ENCODE data around the gene GFOD2. TPM values are rescaled to one million over a fixed set of nuclear protein-coding genes. Genes with fewer than 3 reads are reported as not detected.
A peak's percentile ranks its signal among the peaks of the same experiment; 100 is the strongest.

GFOD2 gene
- total and polyA plus RNA-seq, 2 experiments from 2014 or later: 9.8 to 12.4 TPM

- no peaks in the 10 kb centered on the region for H3K9me3 ChIP-seq (ENCODE audit: low read depth)
- no peaks in the 10 kb centered on the region for H3K9me2 ChIP-seq (replicated peaks; ENCODE audit: insufficient read depth)
- no peaks in the 10 kb centered on the region for H3K79me2 ChIP-seq
- DNase-seq (ENCODE audit: low spot score): no peak
- H3K4me1 ChIP-seq (ENCODE audit: insufficient read depth): peaks cover 6% of the 10 kb centered on the region
- no peaks in the 10 kb centered on the region for H3K36me3 ChIP-seq (replicated peaks; ENCODE audit: insufficient read depth, low read depth)
- H3K4me2 ChIP-seq: peak overlapping the region; percentile 89
- WGBS (ENCODE audit: low lambda C conversion rate, missing lambda C conversion rate): 92% methylated on average over 12 of the region's 15 CpGs
- no peak overlapping the region for H3K27ac ChIP-seq
- H2AFZ ChIP-seq: no peak overlapping the region
- no peaks in the 10 kb centered on the region for H4K20me1 ChIP-seq (ENCODE audit: insufficient read depth, poor library complexity, severe bottlenecking)
- peaks cover 17% of the 10 kb centered on the region for H3K27me3 ChIP-seq
- H3K4me3 ChIP-seq: no peak overlapping the region
- TF ChIP-seq CTCF (IDR thresholded peaks at IDR 0.05; ENCODE audit: poor library complexity): no peak
- no peak for TF ChIP-seq EZH2 (IDR thresholded peaks at IDR 0.05; ENCODE audit: borderline replicate concordance)
- no peak for TF ChIP-seq EZH2phosphoT487 (IDR thresholded peaks at IDR 0.05; ENCODE audit: low read depth, severe bottlenecking, unreplicated experiment)
Observed at GRCh38 chr16:67645397-67646121, 73.6 kb downstream of the GFOD2 start.

GRCh38 chr16:67644038-67644437 lies 75.1 kb downstream of the GFOD2 start:
- no peaks in the 10 kb centered on the region for H3K9me2 ChIP-seq (replicated peaks; ENCODE audit: insufficient read depth)
- no peaks in the 10 kb centered on the region for H3K79me2 ChIP-seq
- no peak overlapping the region for H3K27ac ChIP-seq
- peaks cover 10% of the 10 kb centered on the region for H3K27me3 ChIP-seq
- H2AFZ ChIP-seq: no peak overlapping the region
- no peak overlapping the region for H3K4me2 ChIP-seq
- no peaks in the 10 kb centered on the region for H3K36me3 ChIP-seq (replicated peaks; ENCODE audit: insufficient read depth, low read depth)
- no peaks in the 10 kb centered on the region for H3K9me3 ChIP-seq (ENCODE audit: low read depth)
- peaks cover 6% of the 10 kb centered on the region for H3K4me1 ChIP-seq (ENCODE audit: insufficient read depth)
- H3K4me3 ChIP-seq: no peak overlapping the region
- no peak for DNase-seq (ENCODE audit: low spot score)
- WGBS (ENCODE audit: low lambda C conversion rate, missing lambda C conversion rate): 89% methylated on average over 9 of the region's 9 CpGs
- H4K20me1 ChIP-seq (ENCODE audit: insufficient read depth, poor library complexity, severe bottlenecking): no peaks in the 10 kb centered on the region
- TF ChIP-seq EZH2 (IDR thresholded peaks at IDR 0.05; ENCODE audit: borderline replicate concordance) (no peak), CTCF (IDR thresholded peaks at IDR 0.05; ENCODE audit: poor library complexity) (no peak), EZH2phosphoT487 (IDR thresholded peaks at IDR 0.05; ENCODE audit: low read depth, severe bottlenecking, unreplicated experiment) (no peak)

- peaks cover 2% of the 10 kb centered on the region for H3K36me3 ChIP-seq (replicated peaks; ENCODE audit: insufficient read depth, low read depth)
- WGBS (ENCODE audit: low lambda C conversion rate, missing lambda C conversion rate): 85% methylated on average over 10 of the region's 10 CpGs
- no peaks in the 10 kb centered on the region for H3K79me2 ChIP-seq
- no peaks in the 10 kb centered on the region for H3K9me2 ChIP-seq (replicated peaks; ENCODE audit: insufficient read depth)
- H3K4me2 ChIP-seq: no peak overlapping the region
- no peaks in the 10 kb centered on the region for H4K20me1 ChIP-seq (ENCODE audit: insufficient read depth, poor library complexity, severe bottlenecking)
- DNase-seq (ENCODE audit: low spot score): no peak
- H3K9me3 ChIP-seq (ENCODE audit: low read depth): no peaks in the 10 kb centered on the region
- no peak overlapping the region for H2AFZ ChIP-seq
- peaks cover 6% of the 10 kb centered on the region for H3K4me1 ChIP-seq (ENCODE audit: insufficient read depth)
- H3K27ac ChIP-seq: no peak overlapping the region
- H3K4me3 ChIP-seq: no peak overlapping the region
- TF ChIP-seq EZH2phosphoT487 (IDR thresholded peaks at IDR 0.05; ENCODE audit: low read depth, severe bottlenecking, unreplicated experiment) (no peak), CTCF (IDR thresholded peaks at IDR 0.05; ENCODE audit: poor library complexity) (no peak), EZH2 (IDR thresholded peaks at IDR 0.05; ENCODE audit: borderline replicate concordance) (no peak)
- peaks cover 9% of the 10 kb centered on the region for H3K27me3 ChIP-seq
Observed at GRCh38 chr16:67641779-67642708, 77.1 kb downstream of the GFOD2 start.

Data from hepatocyte (in vitro differentiated cells).